Measurements from ENCODE around the gene KIF25. TPM values are rescaled to one million over a fixed set of nuclear protein-coding genes. Genes with fewer than 3 reads are reported as not detected.

The KIF25 gene, protein sequence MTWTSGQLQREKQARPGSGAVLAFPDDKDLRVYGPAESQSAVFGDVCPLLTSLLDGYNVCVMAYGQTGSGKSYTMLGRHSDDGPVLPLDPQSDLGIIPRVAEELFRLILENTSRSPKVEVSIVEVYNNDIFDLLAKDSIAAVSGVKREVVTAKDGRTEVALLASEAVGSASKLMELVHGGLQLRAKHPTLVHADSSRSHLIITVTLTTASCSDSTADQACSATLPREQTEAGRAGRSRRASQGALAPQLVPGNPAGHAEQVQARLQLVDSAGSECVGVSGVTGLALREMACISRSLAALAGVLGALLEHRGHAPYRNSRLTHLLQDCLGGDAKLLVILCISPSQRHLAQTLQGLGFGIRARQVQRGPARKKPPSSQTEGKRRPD
- total RNA-seq, result under 1 TPM in 1 of 4 donors, not detected in 3; 0.28 TPM

DNA sequence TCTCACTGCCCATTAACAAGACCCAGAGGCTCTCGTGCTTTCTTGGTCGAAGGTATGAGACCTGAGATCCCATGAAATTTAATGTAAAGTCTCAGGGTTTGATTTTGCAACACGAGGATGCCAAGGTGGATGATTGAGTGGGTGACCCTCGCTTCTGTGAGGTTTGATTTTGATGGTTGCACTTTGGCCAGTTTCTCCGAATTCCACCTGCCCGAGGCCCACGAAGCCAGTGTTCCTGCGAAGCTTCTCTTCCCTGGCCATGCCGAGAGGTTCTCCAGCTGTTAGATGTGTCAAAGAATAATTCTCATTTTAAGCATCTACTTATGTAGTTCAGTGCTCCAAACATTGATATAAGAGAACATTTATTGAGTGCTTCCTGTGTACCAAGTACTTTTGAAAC is at the start of gene KIF25:
TSS of gene KIF25 (plus strand) at position 30 of the 400 bp plus-strand sequence. CDS start 31,915 bp downstream, outside the sequence.
- Histone ChIP-seq H3K27me3 (no peaks in the 10 kb centered on the region), H3K4me3 (no peak within 1 kb of the TSS), H3K9me3 (no peaks in the 10 kb centered on the region), H3K4me1 (no peaks in the 10 kb centered on the region), H3K36me3 (no peaks in the 10 kb centered on the region), H3K27ac (no peak within 1 kb of the TSS)
- TF ChIP-seq POLR2A (IDR thresholded peaks at IDR 0.05), result no peak
- TF ChIP-seq, protein P1, sequence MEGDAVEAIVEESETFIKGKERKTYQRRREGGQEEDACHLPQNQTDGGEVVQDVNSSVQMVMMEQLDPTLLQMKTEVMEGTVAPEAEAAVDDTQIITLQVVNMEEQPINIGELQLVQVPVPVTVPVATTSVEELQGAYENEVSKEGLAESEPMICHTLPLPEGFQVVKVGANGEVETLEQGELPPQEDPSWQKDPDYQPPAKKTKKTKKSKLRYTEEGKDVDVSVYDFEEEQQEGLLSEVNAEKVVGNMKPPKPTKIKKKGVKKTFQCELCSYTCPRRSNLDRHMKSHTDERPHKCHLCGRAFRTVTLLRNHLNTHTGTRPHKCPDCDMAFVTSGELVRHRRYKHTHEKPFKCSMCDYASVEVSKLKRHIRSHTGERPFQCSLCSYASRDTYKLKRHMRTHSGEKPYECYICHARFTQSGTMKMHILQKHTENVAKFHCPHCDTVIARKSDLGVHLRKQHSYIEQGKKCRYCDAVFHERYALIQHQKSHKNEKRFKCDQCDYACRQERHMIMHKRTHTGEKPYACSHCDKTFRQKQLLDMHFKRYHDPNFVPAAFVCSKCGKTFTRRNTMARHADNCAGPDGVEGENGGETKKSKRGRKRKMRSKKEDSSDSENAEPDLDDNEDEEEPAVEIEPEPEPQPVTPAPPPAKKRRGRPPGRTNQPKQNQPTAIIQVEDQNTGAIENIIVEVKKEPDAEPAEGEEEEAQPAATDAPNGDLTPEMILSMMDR (IDR thresholded peaks at IDR 0.05), result no peak
- intact Hi-C loops (cut with DNase I; ENCODE audit: low total_unique reads), result no loop called here
- DNase-seq, result no peak

DNA sequence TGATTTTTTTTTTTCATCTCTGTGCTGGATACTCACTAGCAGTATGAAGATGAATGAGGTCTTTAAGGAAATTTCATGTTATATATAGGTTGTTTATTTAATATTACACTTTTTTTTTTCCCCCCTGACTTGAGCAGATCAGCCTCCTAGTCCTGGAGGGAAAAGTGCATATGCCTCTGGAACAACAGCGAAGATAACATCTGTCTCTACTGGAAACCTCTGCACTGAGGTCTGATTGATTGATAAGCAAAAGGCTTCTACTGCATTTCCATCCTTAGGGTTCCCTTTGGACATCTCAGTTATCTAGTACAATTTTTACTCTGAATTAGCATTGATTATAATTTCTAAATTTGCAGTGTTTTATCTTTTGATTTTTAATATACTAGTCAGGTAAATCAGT is 49.8 kb upstream of the KIF25 start:
- TF ChIP-seq, protein P1 (IDR thresholded peaks at IDR 0.05), result no peak
- TF ChIP-seq POLR2A (IDR thresholded peaks at IDR 0.05), result no peak
- H3K4me1 ChIP-seq, result no peaks in the 10 kb centered on the region
- no peaks in the 10 kb centered on the region for H3K36me3 ChIP-seq
- H3K27me3 ChIP-seq, result no peaks in the 10 kb centered on the region
- no peak for DNase-seq
- H3K4me3 ChIP-seq, result no peak overlapping the region
- no peak overlapping the region for H3K27ac ChIP-seq
- no peaks in the 10 kb centered on the region for H3K9me3 ChIP-seq
- intact Hi-C loops (cut with DNase I; ENCODE audit: low total_unique reads), result no loop called here

DNA sequence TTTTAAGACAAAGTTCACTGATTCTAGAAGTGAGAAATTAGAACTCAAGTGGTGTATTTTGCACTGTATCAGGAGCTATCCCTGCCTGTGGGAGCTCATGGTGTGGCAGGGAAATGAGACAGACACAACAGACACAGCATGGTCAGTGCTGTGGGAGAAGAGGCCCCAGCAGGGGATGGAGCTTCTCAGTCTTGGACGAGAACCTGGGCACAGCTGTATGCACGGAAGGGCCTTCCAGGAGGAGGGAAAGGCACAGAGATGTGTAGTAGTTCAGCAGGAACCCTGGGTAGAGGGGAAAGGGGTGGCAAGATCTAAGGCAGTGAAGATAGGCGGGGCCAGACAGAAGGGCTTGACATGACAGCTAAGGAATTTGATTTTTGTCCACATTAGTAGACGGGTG is 48.8 kb upstream of the KIF25 start:
- intact Hi-C loops (cut with DNase I; ENCODE audit: low total_unique reads), result no loop called here
- H3K27me3 ChIP-seq, result no peaks in the 10 kb centered on the region
- H3K4me3 ChIP-seq, result no peak overlapping the region
- no peaks in the 10 kb centered on the region for H3K9me3 ChIP-seq
- TF ChIP-seq POLR2A (IDR thresholded peaks at IDR 0.05), result no peak
- TF ChIP-seq, protein P1 (IDR thresholded peaks at IDR 0.05), result no peak
- DNase-seq, result no peak
- H3K27ac ChIP-seq, result no peak overlapping the region
- H3K36me3 ChIP-seq, result no peaks in the 10 kb centered on the region
- H3K4me1 ChIP-seq, result no peaks in the 10 kb centered on the region

DNA sequence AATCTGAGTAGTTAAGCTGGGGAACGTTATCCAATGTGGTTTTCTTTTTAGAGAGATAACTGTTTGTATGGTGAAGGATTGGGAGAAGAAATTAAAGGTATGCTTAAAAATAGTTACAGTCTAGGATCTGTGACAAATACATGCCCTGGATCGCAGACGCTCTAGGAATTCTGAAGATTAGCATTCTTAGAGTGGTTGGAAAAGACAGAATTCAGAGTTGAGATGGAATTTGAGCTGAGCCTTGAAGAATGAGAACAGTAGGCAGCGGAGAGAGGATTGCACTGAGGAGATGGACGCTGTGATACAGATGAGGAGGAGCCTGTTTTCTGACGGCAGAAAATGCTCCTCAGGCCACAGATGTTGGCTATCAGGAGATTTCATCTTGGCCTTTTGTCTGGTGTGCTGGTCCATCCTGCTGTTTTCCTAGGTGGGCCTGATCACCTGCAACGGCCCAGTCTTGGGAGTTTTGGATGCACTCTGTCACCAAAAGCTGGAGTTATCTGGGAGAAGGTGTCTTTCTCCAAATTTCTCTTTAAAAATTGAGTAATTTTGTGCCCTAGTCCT is 48.3 kb upstream of the KIF25 start:
- H3K36me3 ChIP-seq, result no peaks in the 10 kb centered on the region
- H3K27ac ChIP-seq, result no peak overlapping the region
- intact Hi-C loops (cut with DNase I; ENCODE audit: low total_unique reads), result no loop called here
- TF ChIP-seq, protein P1 (IDR thresholded peaks at IDR 0.05), result no peak
- TF ChIP-seq POLR2A (IDR thresholded peaks at IDR 0.05), result no peak
- no peak for DNase-seq
- no peaks in the 10 kb centered on the region for H3K4me1 ChIP-seq
- H3K27me3 ChIP-seq, result no peaks in the 10 kb centered on the region
- H3K4me3 ChIP-seq, result no peak overlapping the region
- no peaks in the 10 kb centered on the region for H3K9me3 ChIP-seq

DNA sequence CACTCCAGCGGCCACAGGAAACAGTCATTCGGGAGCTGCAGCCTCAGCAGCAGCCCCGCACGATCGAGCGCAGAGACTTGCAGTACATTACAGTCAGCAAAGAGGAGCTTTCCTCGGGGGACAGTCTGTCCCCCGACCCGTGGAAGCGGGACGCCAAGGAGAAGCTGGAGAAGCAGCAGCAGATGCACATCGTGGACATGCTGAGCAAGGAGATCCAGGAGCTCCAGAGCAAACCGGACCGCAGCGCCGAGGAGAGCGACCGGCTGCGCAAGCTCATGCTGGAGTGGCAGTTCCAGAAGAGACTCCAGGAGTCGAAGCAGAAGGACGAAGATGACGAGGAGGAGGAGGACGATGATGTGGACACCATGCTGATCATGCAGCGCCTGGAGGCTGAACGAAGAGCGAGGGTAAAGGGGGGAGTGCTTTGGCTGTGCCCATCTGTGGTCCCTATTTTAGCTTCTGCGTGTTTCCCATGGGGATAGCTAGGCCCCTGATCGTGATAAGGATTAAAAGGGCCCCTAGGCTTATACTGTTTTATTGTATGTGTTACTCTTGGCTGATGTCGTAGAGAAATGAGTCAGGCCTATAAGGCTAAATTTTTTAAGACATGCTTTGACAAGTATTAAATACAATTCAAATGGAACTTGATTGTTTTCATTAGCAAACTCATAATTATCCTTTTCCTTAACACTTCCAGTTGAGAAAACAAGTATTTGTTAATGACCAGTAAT is 45.5 kb upstream of the KIF25 start:
- H3K36me3 ChIP-seq, result no peaks in the 10 kb centered on the region
- no peak overlapping the region for H3K4me3 ChIP-seq
- H3K27ac ChIP-seq, result no peak overlapping the region

More for the DNA sequence above, 45.5 kb upstream of the KIF25 start:
- DNase-seq, result no peak
- TF ChIP-seq, protein P1 (IDR thresholded peaks at IDR 0.05), result no peak
- no peak for TF ChIP-seq POLR2A (IDR thresholded peaks at IDR 0.05)
- H3K9me3 ChIP-seq, result no peaks in the 10 kb centered on the region
- intact Hi-C loops (cut with DNase I; ENCODE audit: low total_unique reads), result no loop called here
- H3K27me3 ChIP-seq, result no peaks in the 10 kb centered on the region
- no peaks in the 10 kb centered on the region for H3K4me1 ChIP-seq

Measured in uterus (tissue), 4 donors.